Esophagus squamous epithelium (tissue), 4 donors: ENCODE data around the gene CTU1.

Experiments
- POLR2A ChIP-seq, 4 donors: fragments of 450-650 bp; IDR thresholded peaks; one replicate each; pipeline ENCODE4 v1.6.1; 2017; ENCODE audit warnings: antibody characterized with exemption in 4 of 4, mild to moderate bottlenecking in 4 of 4, moderate library complexity in 3 of 4
- TF ChIP-seq, protein P1 (sequence below), 6 experiments: fragments of 450-650 bp in 4 of 6; fragments of 200-600 bp in 2 of 6; sonication (generic) in 2 of 6; IDR thresholded peaks; one replicate each; pipeline ENCODE4 v1.5.1; 2016 to 2019; ENCODE audit warnings: antibody characterized with exemption in 6 of 6, mild to moderate bottlenecking in 4 of 6, moderate library complexity in 4 of 6

DNA sequence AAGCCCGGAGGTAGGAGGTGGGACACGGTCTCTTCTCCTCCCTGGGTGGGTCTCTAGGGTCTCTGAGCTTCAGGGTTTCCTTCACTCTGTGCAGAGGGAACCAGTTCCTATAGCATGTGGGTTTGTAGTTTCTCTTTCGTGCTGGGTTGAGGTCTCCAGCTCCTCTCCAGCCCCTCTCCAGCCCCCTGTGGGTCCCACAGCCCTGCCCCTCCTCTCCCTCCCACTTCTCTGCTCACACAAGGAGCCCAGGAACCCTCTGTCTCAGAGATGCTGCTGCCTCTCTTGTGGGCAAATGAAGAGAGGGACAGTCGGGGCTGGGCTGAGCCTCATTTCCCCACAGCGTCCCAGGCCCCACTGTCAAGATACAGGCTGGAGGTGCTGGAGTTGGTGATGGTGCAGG lies 35.3 kb upstream of the CTU1 start:
- TF ChIP-seq, protein P1, sequence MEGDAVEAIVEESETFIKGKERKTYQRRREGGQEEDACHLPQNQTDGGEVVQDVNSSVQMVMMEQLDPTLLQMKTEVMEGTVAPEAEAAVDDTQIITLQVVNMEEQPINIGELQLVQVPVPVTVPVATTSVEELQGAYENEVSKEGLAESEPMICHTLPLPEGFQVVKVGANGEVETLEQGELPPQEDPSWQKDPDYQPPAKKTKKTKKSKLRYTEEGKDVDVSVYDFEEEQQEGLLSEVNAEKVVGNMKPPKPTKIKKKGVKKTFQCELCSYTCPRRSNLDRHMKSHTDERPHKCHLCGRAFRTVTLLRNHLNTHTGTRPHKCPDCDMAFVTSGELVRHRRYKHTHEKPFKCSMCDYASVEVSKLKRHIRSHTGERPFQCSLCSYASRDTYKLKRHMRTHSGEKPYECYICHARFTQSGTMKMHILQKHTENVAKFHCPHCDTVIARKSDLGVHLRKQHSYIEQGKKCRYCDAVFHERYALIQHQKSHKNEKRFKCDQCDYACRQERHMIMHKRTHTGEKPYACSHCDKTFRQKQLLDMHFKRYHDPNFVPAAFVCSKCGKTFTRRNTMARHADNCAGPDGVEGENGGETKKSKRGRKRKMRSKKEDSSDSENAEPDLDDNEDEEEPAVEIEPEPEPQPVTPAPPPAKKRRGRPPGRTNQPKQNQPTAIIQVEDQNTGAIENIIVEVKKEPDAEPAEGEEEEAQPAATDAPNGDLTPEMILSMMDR (IDR thresholded peaks at IDR 0.05) = no peak
- TF ChIP-seq POLR2A (IDR thresholded peaks at IDR 0.05) = no peak
